SK-N-MC (cell line): Measurements from ENCODE around the gene FRMD6.

Experiments used
- EZH2 ChIP-seq: fragments of 200-600 bp; sonication (generic); IDR thresholded peaks from one replicate; pipeline ENCODE4 v1.6.1; 2017; ENCODE audit warnings: antibody characterized with exemption
- POLR2AphosphoS5 ChIP-seq: IDR thresholded peaks from 2 replicates; pipeline ENCODE4 v1.6.1; 2012; ENCODE audit warnings: mild to moderate bottlenecking, low read depth, low read length, borderline replicate concordance

- TF ChIP-seq POLR2AphosphoS5 (no peak), EZH2 (no peak)
Measured at GRCh38 chr14:51653775-51654532, 2.2 kb downstream of the FRMD6 start.
